ENCODE measurements around the gene PALM2AKAP2.

PALM2AKAP2 gene

DNA sequence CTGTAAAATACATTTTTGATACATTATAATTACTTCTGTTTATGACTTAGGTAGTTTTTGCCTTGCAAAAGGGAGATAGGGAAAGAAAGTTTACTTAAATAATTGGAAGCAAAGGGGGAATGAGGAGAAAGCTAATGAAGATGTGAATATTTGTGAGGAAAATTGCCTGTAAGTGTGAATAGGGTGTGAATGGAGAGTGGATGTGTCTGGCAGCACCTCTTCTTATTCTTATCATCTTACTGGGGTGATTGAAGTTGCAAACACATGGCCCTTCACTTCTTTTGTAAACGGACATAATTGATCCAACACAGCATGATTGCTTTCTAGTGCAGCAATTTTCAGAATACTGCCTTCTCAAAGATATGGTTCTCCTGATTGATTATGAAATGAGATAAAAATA is 46.6 kb downstream of the PALM2AKAP2 start:
- no peaks in the 10 kb centered on the region for H3K27me3 ChIP-seq (replicated peaks)
- no peak overlapping the region for H3K4me3 ChIP-seq (ENCODE audit: low read depth, low read length)
- H3K36me3 ChIP-seq (replicated peaks): no peaks in the 10 kb centered on the region
- TF ChIP-seq, protein P1, sequence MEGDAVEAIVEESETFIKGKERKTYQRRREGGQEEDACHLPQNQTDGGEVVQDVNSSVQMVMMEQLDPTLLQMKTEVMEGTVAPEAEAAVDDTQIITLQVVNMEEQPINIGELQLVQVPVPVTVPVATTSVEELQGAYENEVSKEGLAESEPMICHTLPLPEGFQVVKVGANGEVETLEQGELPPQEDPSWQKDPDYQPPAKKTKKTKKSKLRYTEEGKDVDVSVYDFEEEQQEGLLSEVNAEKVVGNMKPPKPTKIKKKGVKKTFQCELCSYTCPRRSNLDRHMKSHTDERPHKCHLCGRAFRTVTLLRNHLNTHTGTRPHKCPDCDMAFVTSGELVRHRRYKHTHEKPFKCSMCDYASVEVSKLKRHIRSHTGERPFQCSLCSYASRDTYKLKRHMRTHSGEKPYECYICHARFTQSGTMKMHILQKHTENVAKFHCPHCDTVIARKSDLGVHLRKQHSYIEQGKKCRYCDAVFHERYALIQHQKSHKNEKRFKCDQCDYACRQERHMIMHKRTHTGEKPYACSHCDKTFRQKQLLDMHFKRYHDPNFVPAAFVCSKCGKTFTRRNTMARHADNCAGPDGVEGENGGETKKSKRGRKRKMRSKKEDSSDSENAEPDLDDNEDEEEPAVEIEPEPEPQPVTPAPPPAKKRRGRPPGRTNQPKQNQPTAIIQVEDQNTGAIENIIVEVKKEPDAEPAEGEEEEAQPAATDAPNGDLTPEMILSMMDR (IDR thresholded peaks at IDR 0.05; ENCODE audit: low read depth, low read length, missing control alignments): no peak
- in situ Hi-C loops (cut with HindIII; ENCODE audit: low pct_ligation_motif_present, low sequenced_read_pairs): no loop called here
- H3K27ac ChIP-seq: no peak overlapping the region
- no peak for DNase-seq

- Histone ChIP-seq H3K27ac (no peak overlapping the region), H3K27me3 (replicated peaks) (no peaks in the 10 kb centered on the region), H3K4me3 (ENCODE audit: low read depth, low read length) (no peak overlapping the region), H3K36me3 (replicated peaks) (no peaks in the 10 kb centered on the region)
- TF ChIP-seq, protein P1 (IDR thresholded peaks at IDR 0.05; ENCODE audit: low read depth, low read length, missing control alignments): no peak
- no peak for DNase-seq
- in situ Hi-C loops (cut with HindIII; ENCODE audit: low pct_ligation_motif_present, low sequenced_read_pairs): no loop called here
Observed at GRCh38 chr9:109828254-109828653, 48.3 kb downstream of the PALM2AKAP2 start.
